ENCODE measurements around the gene RBP4.

RBP4 gene

DNA sequence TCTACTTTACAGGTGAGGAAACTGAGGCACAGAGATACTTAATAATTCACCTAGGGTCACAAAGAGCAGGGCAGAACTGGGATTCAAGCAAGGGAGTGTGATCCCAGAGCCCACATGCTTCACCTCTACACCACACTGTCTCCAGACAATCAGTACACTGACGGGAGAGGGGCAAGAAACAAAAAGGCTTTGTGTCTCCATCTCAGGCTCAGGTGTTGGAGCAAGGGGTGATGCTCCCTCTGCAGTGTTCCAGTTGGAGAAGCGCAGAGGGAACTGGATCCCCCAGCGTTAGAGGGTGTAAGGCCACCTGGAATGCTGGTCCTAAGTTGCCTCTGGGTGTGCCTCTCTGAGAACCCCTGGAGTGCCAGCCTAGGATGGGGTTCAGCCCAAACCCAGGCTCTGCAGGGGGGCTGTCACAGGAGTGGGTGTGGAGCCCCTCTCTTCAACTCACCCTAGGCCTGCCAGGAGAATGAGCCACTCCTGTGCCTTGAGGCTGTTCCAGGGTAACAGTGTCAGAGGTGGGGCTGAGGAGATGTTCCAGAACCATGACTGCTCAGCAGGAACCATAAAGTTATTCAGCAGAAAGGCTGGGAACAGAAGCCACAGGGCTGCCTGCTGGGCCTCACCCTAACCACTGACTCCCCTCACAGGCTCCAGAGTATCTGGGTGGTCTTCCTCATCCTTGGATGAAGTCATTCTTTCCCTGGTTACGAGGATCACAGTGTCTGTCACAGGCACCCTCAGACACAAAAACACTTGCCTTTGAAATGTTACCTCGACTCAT, 5.5 kb downstream of the RBP4 start:
- no peak for DNase-seq

DNA sequence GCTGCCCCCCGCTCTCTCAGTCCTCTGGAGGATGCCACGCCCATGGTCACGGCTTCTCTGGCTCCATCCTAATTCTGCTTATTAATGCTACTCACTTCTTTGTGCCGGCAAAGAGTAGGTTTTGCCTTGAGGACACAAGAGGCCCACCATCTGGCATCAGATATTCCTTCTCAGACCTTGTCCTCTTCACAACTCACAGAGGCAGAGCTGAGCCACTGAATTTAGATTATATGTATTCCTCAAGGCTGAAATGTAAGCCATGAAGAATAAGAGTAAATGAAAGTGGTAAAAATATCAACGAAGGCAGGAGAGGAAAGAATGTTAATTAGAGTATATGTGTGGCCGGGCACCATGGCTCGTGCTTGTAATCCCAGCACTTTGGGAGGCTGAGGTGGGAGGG, 6.5 kb downstream of the RBP4 start:
- no peak for DNase-seq

DNA sequence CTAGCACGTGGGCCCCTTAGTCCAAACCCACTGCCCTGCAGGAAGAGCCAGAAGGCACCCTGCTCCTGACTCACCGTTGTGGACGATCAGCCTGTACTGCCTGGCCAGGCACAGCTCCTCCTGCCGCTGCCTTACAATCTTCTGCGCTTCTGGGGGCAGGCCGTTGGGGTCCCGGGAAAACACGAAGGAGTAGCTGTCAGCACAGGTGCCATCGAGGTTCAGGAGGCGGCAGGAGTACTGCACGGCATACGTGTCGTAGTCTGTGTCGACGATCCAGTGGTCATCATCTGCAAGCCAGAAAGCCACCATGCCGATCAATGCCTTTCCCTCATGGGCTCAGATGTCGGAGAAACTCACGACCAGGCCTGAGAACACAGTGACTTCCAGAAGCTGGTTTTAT, 7.3 kb downstream of the RBP4 start:
- DNase-seq = no peak

DNA sequence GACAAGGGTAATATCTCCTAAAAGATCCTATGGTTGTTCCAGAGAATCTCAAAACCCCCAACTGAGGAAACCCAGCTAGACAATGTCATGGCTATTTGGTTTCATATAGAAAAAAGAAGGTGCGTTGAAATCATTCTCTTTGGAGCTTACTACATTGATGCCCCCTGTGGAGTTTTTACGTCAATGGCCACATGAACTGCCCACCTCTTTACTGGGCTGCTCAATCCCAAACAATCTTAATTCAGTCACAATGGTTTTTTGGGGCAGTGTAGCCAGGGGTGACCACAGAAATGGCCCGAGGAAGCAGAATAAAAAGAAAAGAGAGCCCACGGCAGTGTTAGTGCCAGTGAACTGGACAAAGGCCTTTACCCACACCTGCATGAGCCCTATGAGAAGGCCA, 7.8 kb downstream of the RBP4 start:
- DNase-seq = no peak

DNA sequence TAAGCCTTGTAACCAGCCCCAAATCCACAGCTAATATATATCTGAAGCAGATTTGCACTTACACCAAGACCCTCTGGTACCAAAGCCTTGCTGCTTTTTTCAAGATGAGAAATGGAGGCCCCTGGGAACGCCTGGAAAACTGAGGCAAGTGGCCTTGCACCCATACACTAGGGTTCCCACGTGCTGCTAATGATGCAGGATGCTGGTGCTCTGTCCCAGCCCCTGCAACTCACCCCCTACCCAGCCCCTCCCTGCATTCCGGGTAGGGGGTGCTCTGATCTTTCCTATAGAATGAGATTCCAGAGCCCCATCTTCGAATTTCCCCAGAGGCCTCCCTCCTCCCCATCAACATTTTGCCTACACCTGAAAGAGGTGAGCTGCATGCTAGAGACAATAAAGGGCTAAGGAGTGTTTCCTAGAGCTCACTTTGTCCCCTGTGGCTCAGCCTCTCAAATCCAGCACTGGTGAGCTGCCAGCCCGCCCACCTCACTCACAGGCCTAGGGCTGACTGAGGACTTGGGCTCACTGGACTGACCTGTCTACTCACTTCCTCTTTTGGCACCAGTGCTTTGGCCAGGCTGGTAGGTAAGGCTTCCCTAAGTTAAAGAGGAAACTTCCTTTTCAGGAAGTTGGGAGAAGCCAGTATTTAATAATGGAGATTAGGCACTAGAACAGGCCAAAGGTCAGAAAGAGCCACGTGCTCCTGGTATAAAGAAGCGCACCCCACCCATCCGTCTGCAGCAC, 9.8 kb downstream of the RBP4 start:
- no peak for DNase-seq

DNA sequence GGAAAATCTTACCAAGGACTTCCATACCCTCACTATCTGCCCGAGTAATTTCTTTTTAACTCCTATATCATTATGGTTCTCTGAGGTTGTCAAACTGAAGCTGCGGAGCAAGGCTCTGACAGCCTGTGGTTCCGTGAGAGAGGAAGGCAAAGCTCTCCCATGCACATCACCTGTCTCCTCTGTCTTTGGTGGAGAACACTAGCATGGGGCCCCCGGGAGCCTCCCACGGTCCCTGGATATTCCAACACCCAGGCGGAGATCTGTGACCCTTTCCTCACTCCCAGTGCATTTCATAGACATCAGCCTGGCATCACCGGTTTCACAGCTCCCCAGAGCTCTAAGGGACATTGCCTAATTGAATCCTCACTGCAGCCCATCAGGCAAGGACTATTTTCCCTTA, 10.4 kb downstream of the RBP4 start:
- DNase-seq = no peak

DNA sequence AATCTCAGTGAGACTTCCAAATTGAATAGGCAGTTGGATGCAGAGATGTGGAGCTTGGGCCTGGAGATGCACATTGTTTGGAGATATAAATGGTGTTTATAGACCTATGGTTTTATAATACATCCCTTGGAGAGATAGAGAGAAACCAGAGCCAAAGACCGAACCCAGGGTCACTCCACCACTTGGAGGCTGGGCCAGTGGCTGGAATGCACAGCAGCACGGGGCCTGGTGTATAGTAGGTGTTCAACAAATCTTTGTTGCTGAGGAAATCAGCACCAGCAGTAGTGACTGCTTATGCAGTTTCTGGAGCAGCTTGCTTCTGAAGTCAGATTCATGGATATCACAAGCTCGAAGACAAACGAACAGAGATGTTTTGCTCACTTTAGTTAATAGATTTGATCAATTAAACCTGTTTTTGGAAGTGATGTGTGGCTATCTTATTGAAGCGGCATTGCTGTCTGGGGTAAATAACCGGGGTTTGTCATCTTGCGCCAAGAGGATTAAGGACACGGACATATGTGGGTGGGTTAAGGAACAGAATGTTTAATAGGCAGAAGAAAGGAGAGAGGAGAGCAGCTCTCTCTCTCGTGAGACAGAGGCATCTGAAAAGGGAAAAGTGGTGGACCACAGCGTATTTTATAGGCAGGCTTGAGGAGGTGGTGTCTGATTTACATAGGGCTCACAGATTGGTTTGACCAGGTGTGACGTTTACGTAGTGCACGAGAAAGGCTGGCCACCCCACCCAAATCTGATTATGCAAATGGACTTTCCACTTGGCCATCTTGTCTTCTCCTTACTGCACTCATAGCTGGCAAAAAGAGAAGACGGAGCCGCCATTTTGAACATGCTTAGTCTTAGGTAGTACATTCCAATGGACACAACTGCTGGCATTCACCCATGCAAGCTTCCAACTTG, 11.1 kb downstream of the RBP4 start:
- DNase-seq = no peak

DNA sequence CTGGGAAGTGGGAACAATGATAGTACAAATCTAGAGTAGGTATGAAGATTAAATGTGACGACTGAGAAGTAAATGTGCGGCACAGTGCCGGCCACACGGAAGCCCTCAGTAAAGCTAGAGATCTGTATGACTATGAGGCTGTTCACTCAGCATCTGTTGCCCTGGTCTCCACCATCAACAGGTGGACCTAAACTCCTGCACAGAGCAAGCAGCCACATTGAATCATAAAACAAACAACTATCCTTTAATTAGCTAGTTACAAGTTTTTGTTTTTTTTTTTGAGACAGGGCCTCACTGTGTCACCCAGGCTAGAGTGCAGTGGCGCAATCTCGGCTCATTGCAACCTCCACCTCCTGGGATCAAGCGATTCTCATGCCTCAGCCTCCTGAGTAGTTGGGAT, 16.6 kb downstream of the RBP4 start:
- DNase-seq = no peak

DNA sequence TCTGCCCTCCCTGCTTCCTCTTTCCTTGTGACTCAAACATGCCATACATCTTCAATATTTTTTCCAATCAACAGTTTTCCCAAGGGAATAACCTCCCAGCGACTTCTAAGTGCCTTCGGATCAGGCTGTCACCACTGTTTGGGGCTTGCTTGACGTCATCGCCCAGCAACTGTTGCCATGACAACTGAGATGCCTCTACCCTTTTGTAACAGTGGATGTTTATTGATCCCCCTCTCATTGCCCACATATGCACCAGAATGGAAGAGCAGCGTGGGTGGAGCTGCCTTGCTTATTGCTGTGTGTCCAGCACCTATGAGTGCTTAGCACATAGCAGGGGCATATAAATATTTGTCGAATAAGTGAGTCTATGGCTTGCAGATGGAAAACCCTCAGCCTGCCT, 20.2 kb downstream of the RBP4 start:
- no peak for DNase-seq

DNA sequence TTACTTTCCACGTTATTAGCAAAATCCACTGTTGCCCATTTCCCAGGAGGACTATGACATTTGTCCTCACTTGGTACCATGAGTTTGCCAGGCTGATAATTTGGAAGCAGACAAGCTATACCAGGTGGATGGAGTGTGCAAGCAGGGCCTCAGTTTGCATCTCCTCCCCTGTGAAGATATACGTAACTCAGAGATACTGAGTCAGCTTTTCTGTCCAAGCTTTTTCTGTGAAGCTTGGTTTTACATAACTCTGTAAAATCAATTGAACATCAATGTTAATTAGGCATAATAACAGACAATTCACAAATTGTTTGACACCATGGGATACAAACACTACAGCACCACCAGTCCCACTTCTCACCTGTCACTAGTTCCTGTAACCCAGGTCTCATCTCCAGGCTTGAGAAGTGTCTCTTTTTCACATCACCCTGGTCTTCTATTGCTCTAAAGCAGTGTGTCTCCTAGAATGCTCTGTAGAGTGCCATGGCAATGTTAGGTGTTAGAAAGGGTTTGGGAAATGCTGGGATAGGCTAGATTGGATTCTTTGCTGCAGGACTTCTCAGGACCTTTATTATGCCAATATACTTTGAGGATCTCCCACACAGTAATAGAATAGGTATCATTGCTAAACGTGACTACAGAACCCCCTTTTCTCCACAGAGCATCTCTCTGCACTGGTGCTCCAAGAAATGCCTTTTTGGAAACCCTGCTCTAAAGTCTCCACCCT, 20.9 kb downstream of the RBP4 start:
- DNase-seq = no peak

DNA sequence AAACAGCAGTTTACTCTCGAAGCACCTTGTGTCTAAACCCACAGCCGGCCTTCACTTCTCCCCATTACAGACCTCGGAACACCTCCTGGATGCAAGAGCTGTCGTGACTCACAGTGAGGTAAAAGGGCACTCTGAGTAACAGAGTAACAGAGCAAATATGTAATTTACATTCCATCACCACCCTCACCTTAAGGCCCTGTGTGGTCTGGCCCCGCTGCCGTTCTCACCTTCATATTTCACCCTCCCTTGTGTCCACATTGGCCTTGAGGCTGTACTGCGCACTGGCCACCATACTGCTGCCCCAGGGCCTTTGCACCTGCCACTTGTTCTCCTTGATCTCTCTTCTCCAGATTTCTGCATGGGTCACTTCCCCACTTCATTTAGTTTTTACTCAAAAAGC, 21.9 kb downstream of the RBP4 start:
- DNase-seq = no peak

DNA sequence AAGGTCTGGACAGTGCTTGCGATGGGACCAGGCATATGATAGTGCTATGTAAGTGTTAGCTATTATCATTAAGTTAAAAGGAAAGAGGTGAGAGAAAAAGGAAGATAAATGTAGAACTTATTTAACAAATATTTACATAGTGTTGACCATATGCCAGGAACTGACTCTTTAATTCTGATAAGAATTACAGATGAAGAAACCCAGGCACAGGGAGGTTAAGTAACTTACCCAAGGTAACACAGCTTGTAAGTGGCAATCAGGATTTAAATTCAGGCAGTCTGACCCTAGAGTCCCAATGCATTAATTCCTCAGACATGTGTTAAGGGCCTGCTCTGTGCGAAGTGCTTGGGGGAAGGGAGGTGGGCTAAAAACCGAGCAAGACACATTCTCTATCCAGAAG, 23.5 kb downstream of the RBP4 start:
- no peak for DNase-seq

DNA sequence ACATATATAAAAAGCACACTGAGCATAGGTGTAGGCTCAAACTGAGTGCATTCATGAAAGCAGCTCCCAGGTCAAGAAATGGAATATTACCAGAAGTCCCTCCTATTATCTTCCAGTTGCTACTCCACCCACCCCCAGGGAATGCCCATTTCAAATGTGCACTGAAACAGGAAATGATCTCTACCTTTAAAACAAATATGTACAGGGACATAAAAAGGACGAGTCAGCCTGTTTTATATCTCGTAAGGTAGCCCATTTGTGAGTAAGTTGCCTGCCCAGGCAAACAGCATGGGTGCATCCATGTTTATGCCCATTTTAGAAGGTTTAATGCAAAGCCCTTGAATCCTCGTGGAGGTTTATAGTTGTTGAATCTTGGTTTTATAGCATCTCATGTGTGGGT, 24.1 kb downstream of the RBP4 start:
- DNase-seq = no peak

DNA sequence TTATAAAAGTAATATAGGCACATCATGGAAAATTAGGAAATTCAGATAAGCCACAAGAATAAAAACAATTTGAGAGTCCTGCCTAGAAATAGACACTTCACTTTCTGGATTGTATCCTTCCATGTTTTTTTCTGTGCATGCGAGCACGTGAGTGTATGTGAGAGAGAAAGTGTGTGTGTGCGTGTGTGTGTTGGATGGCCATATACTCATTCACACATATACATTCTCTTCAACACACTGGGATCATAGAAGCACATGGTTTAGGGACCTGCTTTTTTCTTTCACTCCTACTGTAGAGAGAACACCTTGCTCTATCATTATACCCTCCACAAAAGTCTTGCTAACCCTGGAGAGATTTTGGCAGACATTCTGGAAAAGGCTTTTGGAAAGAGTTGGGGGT, 27.1 kb downstream of the RBP4 start:
- DNase-seq = no peak

DNA sequence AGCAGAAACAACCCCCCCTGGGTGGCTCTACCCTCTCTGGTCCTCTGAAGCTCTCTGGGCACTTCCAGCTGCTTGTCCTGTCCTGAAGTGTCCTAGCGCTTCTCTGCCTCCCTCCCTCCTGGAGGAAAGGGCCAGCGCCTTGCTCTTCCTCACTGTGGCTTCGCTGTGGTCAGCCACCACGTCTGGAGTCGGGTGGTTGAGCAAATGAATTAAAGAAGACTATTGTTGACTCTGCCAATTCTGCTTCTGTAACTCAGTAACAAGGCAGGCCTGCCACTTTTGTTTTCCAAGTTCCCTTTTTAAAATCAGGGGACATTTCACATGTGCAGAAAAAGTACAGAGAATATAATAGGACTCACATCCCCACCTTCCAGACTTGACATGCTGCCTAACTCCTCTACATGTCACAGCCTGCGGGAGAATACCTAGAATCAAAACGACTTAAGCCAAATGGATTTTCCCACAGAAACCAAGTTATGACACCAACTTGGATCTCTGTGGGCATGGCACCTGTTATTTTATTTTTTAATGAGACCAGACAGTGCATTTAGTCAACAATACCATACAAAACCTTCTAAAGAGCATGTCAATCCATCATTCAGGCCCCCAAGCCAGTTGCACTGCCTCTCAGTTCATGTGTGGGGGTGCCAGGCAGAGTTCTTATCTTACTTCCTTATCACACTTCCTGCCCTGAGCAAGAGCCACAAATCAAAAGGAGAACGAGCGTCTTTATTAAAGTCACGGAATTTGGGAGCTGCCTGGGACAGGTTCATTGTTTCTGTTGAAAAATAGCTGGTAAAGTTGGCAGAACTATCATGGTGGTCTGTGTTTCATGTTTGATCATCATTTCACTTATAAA, 27.8 kb downstream of the RBP4 start:
- no peak for DNase-seq

DNA sequence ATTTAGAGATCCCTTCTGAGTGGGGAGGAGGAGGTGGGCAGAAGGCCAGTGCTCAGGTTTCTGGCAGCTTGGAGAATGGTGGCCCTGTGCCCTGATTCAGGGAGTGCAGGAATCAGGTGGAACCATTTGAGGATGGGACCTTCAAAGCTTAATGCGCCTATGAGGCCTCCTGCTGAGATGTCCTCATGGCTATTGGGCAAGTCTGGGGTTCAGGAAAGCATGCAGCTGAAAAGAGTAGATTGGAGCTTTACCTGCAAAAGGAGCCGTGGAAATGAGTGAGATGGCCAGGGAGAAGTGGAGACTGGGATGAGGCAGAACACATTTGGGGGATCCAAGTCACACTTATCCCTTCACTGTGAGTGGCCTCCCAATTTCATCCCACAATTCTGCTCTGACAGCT, 28.4 kb downstream of the RBP4 start:
- no peak for DNase-seq

DNA sequence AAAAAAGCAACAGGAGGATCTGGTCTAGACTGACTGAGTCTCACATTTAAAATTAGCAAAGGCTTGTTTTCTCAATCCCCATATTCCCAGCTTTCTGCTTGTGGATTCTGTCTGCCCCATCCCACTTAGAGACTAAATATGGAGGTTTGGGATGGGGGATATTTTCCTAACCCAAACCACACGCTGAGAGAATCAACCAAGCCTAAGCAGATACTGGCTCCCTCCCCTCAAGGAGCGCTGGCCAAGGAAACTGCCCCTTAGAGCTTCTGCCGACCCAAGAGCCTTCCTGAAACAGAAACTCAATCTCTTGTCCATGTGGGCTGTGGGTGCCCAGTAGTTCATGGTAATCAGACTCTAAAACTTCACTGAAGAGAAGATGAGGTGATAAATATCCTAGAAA, 30.7 kb downstream of the RBP4 start:
- DNase-seq = no peak

DNA sequence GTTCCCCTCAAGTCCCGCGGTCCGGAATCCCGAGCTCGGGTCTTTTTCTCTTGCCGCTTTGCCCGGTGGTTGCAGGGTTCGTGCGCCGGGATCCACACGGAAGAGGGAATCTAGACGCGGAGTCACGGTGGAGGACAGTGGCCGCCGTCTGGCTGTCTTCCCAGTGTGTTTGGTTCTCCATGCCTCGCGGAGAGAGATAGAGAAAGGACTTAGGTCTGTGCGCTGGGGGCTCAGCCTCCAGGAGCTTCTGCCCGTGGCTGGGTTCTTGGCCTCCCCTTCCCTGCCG, 33.0 kb downstream of the RBP4 start:
- no peak for DNase-seq

DNA sequence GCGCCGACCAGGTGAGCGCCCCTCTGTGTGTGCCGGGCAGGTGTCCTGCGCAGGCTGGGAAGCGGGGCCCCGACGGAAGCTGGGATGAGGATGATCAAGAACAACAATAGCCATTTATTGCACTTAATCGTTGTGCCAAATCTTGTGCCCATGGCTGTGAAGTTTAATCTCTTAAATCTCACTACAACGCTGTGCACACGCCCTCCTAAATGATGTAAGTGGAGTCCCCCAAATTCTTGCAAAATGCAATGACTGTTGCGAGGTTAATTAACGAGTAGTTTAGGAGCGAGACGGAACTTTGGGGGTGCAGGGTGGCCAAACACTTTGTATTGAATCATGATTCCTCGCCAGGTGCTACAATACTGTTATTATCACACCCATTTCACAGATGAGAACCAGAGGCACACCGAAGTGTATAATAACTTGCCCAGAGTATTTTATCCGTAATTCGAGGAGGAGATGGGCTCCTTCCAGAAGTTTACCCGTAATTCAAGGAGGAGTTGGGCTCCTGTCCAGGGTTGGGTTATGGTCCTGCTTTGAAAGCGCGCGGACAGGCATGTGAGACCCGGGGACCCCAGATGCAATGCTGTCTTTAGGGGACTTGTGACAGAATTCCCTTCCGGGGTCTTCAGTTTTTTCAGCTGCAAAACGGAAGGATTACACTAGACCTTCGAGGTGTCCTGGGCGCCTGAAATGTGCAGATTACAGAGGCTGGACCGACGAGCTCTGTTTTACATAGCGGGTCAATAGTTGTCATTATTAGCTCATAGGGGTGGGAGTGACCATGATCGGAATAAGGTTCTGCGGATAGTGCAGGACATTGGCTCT, 33.5 kb downstream of the RBP4 start:
- DNase-seq = no peak

DNA sequence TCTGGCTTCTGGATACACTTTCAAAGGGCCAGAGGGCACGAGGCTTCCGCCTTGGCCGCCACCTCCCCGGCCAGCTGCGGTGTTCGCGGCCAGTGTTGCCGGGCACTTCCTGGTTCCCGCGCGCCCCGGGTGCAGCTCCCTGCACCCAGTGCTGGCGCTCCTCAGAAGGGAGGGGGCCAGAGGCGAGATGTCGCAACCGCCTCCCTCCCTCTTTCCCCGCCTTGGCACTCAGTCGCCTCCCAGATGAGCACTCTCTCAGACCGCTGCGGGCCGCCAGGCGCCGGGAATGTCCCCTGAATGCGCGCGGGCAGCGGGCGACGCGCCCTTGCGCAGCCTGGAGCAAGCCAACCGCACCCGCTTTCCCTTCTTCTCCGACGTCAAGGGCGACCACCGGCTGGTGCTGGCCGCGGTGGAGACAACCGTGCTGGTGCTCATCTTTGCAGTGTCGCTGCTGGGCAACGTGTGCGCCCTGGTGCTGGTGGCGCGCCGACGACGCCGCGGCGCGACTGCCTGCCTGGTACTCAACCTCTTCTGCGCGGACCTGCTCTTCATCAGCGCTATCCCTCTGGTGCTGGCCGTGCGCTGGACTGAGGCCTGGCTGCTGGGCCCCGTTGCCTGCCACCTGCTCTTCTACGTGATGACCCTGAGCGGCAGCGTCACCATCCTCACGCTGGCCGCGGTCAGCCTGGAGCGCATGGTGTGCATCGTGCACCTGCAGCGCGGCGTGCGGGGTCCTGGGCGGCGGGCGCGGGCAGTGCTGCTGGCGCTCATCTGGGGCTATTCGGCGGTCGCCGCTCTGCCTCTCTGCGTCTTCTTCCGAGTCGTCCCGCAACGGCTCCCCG, 34.4 kb downstream of the RBP4 start, which contains the start of gene FFAR4:
Gene FFAR4, plus strand, starts transcription at position 231 of the 842 bp plus-strand sequence. Its CDS starts 56 bp downstream, at position 287.
- no peak for DNase-seq
